Activated CD4-positive, alpha-beta T cell treated with anti-CD3 and anti-CD28 coated beads, Interleukin-2, amount 50 U/mL, for 16 hours (primary cell): ENCODE measurements around the gene AGBL1.

ENCODE experiments used
- DNase-seq: peaks from one replicate; pipeline ENCODE4 v3.0.0-alpha.2; 2020

AGBL1 gene

DNA sequence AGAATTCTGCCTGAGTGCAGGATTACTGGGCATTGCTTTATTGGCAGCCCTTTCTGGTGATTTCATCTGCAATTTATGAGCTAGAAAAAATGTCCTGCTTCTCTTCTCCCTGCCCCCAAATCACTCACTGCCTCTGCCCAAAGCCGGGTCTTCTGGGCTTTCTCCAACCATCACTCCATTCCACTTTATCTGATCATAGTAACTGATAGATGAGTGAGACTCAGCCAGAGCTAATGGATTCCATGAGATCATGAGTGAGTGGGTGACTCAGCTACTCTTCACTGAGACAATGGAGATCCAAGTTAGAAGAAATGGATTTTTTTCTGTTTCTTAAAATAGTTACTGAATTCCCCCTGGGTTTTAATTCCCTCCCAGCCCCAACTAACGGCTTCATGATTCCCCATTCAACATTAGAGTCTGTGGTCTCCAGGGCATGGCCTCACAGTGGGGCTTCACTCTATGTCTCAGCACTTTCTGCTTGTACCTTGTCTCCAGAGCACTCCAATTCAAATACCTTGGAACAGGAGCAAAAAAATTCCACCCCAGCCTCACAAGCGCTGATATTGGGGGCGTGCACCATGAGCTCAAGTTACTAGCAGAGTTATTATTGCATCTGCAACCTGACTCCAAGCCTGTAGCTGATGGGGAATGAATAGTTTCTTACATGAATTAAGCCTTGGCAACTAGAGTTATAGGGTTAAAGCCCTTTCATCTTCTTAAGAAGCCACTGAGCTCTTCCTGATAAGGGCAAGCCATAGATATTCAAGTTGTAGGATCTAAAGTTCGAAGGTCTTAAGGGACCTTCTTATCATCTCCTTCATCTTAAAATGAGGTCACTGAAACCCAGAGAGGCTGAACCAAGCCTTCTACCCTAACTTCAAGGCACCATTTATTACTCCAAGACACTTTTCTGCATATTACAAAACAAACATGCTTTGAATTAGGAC is 85.9 kb downstream of the AGBL1 start:
- DNase-seq: no peak

DNA sequence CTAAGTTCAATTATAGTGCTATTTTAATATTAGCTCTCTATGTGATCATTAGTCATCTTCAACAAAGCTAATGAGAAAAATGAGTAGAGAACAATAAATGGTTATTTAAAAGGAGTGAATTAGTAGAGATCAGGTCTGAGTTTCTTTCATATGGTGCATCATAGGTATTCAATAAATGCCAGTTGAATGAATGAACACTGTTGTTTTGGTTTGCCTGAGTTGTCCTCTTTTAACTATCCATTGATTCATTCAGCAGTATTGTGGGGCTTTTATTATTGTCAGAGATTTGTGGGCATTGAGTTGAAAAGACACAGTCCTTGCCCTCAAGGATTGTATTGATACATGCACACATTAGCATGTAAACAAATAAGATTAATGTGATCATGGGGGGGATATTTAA is 88.2 kb downstream of the AGBL1 start:
- no peak for DNase-seq

DNA sequence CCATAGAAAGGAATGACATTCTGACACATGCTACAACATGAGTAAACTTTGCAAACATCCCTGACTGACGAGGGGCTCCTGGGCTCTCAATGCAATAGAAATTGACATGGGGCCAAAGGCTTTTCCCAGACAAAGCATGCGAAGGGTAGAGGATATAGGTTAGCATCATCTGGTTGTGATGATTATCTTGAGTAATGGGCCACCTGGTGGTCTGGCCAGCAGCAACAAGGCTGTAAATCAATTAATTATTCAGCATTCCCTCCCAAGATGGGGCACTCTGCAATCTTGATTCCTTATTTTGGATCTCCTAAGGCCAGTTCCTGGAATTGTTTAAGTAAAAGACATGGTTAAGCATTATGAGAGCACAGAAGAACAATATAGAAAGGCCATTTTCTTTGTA is 99.2 kb downstream of the AGBL1 start:
- DNase-seq: no peak

DNA sequence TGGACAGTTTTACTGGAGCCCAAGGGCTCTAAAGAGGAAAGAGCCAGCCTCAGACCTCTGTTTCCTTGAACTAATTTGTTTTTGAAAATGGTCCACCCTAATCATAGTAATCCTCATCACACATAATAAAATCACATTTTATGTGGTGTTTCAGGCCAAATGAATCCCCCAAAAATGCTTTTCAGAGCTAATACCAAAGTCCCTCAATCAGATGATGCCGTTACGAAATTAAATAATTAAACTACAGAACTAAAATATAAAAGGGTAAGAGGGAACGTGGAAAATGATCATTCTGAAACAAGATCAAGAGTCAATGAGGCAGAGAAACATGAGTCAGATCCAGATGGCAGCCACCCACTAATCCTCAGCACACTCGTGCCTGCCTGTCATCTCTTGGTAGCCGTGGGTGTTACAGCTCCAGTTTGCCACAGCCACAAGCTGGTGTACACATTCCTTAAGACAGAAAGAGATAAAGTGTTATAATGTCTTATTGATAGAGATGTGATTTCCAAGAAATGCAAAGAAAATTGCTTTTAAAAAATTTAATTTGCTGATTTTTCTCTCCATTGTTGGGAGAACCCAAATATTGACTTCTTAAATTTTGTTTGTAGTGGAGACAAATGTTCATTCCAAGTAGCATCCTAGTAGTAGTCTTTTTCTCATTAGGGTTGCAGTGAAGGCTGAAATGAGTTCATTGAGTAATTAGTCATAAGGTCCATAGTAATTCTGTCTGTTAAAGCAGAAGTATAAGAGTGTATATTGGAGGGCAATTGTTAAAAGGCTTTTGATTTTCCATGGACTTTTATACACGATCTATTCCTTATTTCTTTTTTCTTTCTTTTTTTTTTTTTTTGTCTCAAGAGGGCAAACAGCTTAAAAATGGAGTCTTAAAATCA is 104.2 kb downstream of the AGBL1 start:
- DNase-seq: peak; percentile 43

DNA sequence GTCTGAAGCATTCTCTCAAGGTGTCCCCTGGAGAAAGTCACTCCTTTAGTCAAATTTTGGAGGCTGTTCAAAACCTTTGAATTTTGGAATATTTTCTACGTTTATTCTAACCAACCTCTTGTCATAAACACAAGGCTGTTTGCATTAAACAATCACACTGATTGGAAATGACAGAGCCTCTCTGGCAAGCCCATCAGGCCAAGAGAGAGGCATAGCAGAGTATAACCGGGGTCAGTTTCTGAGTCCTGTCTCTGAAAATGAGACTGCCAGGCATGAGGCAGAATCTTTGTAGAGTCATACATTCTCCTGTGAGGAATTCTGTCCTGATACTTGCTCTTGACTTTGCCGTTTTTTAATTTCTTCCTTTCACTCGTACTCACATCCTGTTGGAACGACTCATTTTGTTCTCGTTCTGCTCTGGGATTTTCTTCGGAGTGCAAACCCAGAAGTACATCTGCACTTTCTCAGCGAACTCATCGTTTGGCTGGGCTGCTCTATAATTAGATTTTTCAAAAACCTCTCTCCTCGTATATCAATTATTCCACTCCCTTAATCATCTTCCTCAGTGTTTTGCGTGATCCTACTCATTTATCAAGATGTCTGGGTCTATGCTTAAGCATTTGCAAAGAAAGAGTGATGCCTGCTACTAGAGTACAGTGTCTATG is 114.2 kb downstream of the AGBL1 start:
- no peak for DNase-seq

DNA sequence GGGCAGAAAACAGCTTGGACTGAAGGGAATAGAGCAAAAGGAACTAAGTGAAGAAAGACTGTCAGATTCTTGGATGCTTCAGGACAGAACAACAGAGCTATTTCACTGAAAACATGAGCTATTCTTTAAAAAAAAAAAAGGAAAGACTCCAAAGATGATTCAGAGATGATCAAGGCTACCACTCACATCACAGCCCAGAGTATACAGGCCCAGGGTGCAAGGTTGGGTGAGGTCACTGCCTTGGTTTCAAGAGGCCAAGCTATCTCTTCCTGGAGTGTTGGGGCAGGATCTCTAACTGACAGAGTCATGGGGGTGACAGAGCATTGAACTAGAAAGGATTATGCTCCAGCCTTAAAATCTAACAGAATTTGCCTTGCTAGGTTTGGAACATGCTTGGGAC is 118.1 kb downstream of the AGBL1 start:
- DNase-seq: no peak

DNA sequence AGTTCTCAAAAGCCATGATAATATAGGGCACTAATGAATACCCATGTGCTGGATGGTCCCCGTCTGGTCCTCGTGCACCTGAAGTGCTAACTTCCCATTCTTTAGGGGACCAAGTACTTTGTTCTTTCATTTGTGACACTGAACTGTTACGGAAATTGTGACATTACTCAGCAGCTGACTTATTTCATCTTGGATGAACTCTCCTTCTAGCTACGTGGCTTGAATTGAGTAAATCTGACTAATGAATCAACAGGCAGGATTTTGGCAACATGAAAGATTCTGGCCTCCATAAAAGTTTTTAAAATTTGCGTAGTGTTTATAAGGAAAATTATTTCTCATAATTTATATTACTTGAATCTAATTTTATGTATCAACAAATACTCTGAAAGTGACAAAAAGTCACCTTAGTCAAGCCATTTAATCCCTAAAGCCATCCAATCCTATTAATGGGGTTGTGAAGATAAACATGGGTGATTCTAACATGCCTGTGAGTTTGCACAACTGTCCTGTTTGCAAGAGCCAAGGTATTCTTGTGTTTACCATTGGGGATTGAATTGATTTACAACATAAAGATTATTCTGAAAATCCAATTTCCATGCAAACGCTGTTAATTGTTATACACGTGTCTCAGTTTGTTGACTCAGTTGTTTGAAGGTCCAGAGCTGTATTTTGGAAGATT is 119.9 kb downstream of the AGBL1 start:
- DNase-seq: no peak

DNA sequence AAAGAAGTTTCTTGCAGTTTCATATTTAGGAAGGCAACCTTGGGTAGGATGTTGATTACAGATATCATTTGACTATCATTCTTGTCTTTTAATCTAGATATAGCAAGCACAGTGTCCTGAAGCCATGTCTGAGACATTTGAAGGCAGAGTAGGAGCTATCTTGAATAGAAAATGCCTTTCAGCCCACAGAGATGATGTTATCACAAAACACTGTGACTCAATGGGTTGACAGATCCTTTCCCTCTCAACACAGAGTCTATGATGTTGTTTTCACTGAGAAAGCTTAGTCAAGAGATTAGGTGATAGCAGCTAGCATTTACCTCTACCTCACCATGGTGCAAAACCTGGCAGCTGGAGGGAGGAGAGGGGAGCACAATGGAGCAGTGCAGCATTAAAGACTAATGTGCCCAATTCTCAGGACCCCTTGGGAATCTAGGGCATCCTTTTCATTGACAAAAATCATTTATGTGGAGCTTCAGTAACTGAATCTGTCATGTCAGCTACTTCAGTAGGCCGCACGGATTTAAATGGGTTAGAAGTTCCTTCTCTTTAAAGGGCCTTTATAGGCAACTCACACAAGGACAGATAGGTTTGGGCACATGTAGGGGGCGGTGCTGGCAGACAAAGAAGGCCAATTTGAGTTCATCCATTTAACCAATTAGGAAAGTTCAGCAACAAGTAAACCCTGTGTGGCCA is 121.8 kb downstream of the AGBL1 start:
- DNase-seq: no peak

DNA sequence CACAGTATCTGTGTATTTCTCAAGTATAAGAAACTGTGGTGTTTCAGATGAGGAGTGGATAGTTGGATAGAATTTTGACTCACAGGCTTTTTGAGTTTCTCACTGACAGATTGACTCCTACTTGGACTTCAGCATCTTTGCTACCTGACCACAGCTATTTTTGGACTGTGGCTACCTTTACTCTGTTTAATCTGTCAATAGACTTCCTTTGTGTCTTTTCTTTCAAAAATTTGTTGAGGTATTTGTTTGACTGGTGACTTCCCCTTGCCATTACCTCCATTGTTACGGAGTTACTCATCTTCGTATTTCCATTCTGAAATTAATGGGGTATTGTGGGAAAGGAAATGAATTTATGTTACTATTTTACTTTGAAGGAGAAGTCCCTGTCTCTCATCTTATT is 123.8 kb downstream of the AGBL1 start:
- no peak for DNase-seq

DNA sequence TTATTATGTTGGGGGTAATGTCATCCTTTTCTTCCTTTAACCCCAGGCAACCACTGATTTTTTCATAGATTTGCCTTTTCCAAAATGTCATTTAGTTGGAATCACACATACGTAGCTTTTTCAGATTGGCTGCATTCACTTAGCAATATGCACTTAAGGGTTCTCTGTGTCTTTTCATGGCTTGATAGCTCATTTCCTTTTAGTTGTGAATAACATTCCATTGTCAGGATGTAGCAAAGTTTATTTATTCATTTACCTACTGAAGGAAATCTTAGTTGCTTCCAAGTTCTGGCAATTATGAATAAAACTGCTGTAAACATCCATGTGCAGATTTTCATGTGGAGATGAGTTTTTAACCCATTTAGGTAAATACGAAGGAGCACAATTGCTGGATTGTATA is 125.4 kb downstream of the AGBL1 start:
- DNase-seq: no peak

DNA sequence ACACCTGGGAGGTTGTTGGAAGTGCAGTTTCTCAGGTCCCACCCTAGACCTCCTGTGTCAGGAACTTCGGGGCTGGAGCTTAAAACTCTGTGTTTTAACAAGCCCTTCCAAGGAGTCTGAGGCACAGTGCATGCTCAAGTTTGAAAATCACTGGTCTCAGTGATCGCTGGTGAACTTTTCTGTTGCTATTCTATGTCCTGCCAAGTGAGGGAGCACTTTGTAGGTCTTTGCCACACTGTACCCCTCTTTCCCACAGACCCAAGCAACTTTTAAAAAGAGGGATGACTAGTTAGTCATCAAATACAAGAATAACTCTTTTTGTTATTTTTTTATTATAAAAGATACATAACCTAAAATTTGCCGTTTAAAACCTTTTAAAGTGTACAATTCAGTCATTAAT is 133.7 kb downstream of the AGBL1 start:
- no peak for DNase-seq

DNA sequence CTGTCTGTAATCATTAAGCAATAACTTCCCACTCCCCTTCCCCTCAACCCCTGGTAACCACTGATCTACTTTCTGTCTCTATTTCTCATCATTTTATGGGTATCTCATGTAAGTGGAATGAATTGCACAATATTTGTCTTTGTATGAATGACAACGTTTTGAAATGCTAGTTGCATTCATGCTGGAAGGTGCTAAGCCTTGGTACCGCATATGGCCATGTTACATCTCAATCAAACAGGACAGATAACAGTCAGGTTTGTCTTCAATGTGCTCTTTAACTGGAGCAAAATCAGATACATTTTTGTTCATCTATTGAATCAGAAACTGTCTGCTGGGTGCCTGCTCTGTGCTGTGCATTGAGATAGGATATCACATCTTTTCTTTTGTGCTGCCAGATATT is 134.2 kb downstream of the AGBL1 start:
- DNase-seq: no peak

DNA sequence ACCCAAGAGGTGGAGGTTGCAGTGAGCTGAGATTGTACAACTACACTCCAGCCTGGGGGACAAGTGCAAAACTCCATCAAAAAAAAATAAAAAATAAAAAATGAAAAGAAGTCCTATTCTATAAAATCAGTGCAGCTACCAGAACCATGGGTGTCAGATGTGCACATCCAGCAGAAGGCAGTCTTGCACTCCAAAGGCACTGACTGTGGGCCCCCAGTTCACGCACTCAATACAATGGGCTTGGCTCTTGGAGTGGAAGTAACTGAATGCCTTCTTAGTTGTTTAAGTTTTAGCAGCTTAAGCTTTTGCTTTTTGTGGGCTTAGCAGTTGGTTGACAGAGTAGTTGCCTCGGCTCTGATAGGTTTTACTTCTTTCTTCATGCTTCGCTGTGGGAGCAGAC is 141.4 kb downstream of the AGBL1 start:
- DNase-seq: no peak

DNA sequence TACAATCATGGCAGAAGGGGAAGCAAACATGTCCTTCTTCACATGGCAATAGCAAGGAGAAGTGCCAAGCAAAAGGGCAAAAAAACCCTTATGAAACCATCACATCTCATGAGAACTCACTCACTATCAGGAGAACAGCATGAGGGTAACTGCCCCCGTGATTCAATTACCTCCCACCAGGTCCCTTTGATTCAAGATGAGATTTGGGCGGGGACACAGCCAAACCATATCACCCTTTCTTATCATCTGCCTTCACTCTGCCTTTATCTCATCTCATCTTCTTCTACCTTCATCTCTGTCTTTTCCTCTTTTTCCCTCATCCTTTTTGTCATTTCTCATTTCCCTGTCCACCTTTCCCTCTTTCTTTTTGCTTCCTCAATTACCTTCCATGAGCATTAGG is 149.6 kb downstream of the AGBL1 start:
- no peak for DNase-seq

DNA sequence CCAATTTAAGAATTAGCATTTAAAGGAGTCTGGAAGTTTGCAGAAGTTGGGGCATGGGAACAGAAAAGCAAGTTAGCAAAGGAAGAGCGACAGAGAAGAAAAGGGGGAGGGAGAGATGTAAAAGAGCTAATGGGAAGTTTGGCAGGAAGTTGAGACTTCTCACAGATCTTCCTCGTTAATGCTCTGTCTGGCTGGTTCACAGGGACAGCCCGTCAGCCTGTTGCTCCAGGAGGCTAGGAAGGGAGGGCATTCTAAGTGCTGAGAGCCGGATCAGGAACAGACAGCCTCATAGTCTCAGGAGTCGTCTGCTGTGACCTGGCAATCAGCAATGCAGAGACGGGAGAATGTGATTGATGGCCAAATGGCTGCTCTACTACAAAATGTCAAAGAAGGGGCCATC is 150.3 kb downstream of the AGBL1 start:
- DNase-seq: no peak

DNA sequence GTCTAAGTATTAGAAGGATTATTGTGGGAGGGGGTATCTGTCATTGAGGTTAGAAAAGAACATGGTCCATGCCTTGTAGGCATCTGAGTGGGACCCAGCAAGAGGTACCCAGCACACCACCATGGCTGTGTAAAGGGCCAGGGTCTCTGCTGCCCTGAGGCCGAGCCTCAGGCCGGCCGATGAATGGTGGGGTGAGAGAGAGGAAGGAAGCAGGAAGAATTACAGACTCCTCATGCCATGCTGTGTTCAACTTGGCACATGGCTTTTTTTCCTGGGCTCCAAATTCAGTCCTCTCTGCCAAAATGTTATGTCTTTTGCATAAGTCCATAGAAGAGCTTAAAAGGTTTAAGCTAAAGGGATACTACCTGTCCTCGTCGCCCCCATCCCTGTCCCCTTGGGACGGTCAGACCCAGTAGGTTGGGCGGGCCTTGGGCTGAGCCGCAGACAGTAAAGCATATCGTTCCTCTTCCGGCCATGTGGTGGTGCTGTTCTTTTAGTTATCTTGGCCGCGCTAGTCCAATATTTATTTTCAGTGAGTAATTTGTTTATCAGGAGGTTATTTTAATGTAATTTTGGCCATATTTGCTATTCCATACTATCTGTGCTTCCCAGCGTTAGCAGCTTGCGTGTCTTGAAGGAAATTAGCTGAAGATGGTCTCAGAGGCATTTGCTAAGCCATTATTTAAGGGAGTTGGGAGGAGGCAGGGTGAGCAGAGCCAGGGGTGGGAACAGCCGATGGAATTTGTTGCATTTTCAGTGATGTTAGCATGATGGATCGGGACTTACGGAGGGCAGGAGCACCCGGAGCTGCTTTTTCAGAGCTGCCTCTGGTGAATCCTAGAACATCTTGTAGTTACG is 152.4 kb downstream of the AGBL1 start:
- peak; percentile 33 for DNase-seq

DNA sequence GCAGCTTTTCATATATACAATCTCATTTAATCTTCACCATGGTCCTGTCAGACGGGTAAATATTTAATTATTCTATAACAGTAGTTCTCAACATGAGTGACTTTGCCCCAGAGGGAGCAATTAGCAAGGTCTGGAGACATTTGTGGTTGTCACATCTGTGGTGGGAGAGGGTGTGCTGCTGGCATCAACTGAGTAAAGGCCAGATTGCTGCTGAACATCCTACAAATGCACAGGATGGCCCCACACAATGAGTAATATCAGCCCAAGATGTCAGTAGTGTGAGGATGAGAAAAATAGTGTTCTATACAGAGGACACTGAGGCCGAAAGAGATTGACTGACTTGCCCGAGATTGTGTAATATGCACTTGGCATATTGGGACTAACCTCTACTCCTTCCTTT is 156.0 kb downstream of the AGBL1 start:
- peak; percentile 1 for DNase-seq

DNA sequence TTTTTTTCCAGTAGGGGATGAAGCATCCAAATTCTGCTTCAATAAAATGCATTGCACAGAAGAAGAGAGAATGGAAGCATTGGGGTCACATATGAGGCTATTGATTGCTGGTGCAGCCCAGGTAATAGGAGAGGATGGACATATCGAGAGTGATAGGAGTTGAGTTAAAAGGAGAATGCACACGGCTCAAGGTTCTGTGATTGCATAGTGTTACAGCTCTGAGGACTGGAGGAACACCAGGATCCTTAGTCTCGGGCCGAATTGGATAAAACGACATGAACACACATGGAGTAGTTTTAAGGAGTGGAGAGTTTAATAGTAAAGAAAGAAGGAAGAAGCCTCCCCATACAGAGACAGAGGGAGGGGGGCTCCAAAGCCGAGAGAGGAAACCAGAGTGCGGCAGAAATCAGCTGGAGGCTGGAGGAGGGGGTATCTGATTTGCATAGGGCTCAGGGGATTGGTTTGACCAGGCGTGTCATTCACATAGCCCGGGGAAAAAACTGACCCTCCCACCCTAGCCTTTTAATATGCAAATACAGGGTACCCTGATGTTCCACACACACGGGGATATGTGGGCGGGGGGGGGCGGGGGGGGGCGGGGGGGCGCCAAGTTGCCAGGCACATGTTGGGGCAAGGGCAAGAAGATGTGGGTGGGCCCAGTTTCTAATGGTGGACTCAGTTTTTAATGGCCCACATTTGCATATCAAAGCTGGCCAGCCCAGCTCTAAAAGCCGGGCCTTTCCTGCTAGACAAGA is 156.9 kb downstream of the AGBL1 start:
- DNase-seq: no peak

DNA sequence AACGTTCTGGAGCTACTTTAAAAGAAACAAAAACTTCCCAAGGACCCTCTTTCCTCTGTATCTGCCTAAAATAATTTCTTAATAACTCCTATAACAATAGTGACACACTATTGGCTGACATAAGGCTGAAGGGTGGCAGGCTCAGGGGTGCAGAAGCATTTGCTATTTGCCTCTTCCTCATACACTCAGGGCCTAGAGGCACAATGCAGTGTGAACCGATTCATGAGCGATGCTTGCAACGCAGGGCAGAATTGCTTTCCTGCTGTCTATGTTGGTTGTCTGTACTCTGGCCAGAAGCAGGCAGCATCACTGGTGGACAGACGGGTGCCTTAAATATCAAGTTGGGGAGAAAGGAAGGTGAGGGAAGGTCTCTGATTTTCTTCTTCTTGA is 157.4 kb downstream of the AGBL1 start:
- no peak for DNase-seq

DNA sequence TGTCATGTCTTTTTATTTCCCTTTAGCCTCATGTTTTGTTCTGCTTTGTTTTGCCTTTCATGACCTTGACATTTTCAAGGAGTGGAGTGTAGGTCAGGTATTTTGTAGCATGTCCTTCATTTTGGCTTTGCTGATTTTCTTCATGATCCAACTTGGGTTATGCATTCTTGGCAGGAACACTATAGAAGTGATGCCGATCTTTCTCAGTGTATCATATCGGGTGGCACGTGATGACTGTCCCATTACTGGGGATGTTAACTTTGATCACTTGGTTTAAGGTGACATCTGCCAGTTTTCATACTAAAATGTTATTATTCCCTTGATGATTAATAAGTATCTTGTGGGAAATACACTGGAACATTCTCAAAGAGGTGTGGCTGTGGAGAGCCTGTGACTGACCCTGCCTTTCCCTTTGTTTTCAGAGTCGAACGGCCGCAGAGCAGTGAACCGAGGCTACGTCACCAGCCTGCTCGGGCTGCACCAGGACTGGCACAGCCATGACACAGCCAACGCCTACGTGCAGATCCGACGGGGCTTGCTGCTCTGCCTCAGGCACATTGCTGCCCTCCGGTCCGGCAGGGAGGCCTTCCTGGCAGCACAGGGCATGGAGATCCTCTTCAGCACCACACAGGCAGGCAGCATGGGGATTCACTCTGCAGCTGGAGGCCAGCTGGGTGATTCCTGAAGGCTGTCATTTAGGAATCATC is 167.7 kb downstream of the AGBL1 start:
- DNase-seq: no peak
